SU-DHL-6 (cell line): ENCODE measurements around the gene STIP1.

ENCODE experiments used
- H2AFZ ChIP-seq: fragments of 200-600 bp; sonication (generic); 2 replicates; pipeline ENCODE4 v1.6.1; 2014; ENCODE audit warnings: low read depth, mild to moderate bottlenecking, moderate library complexity, mixed read lengths, antibody characterized with exemption, low read length; ENCODE audit not compliant: severe bottlenecking
- H3F3A ChIP-seq: fragments of 200-600 bp; shearing (Covaris generic); 2 replicates; pipeline ENCODE4 v1.6.0; 2016; ENCODE audit warnings: antibody characterized with exemption, mild to moderate bottlenecking; ENCODE audit not compliant: insufficient read depth
- H3K27ac ChIP-seq: fragments of 200-600 bp; sonication (generic); 2 replicates; pipeline ENCODE4 v1.5.1; 2016; ENCODE audit warnings: low read depth, mild to moderate bottlenecking, low read length, moderate library complexity, mixed read lengths
- H3K27me3 ChIP-seq: fragments of 200-600 bp; sonication (generic), shearing (Covaris generic); 2 replicates; pipeline ENCODE4 v1.6.0; 2014; ENCODE audit warnings: mild to moderate bottlenecking, low read length
- H3K36me3 ChIP-seq: fragments of 200-600 bp; sonication (generic); 2 replicates; pipeline ENCODE4 v1.6.1; 2014; ENCODE audit warnings: mild to moderate bottlenecking, low read length, mixed read lengths
- H3K4me2 ChIP-seq: fragments of 300-600, 200-600 bp; shearing (Covaris generic), sonication (generic); 2 replicates; pipeline ENCODE4 v1.6.0; 2014; ENCODE audit warnings: low read length, low read depth, mild to moderate bottlenecking; ENCODE audit not compliant: poor library complexity, severe bottlenecking
- H3K4me3 ChIP-seq: fragments of 200-600 bp; sonication (generic); 2 replicates; pipeline ENCODE4 v1.5.1; 2014; ENCODE audit warnings: antibody characterized with exemption, low read length, mild to moderate bottlenecking, mixed read lengths; ENCODE audit not compliant: insufficient read depth, poor library complexity, severe bottlenecking
- H3K79me2 ChIP-seq: fragments of 200-600 bp; sonication (generic); 2 replicates; pipeline ENCODE4 v1.6.1; 2014; ENCODE audit warnings: mild to moderate bottlenecking, low read length, moderate library complexity; ENCODE audit not compliant: insufficient read depth
- H3K9ac ChIP-seq: fragments of 200-600 bp; sonication (generic); 2 replicates; pipeline ENCODE4 v1.7.0; 2014; ENCODE audit warnings: mild to moderate bottlenecking, low read length
- H3K9me2 ChIP-seq: fragments of 200-600 bp; sonication (generic); replicated peaks from 2 replicates; pipeline ENCODE4 v1.6.1; 2014; ENCODE audit warnings: low read length; ENCODE audit not compliant: insufficient read depth
- H3K9me3 ChIP-seq: fragments of 200-600 bp; sonication (generic); 2 replicates; pipeline ENCODE4 v1.6.1; 2014; ENCODE audit warnings: low read length, mixed read lengths; ENCODE audit not compliant: insufficient read depth
- H4K20me1 ChIP-seq: fragments of 200-600 bp; sonication (generic); 2 replicates; pipeline ENCODE4 v1.6.1; 2014; ENCODE audit warnings: low read depth, mild to moderate bottlenecking, antibody characterized with exemption, low read length, moderate library complexity, mixed read lengths
- EZH2phosphoT487 ChIP-seq: fragments of 200-600 bp; sonication (generic), shearing (Covaris generic); conservative IDR thresholded peaks from 2 replicates; pipeline ENCODE4 v1.6.1; 2018; ENCODE audit warnings: mild to moderate bottlenecking, antibody characterized with exemption, low read length, moderate library complexity, mixed read lengths
- TF ChIP-seq, protein P1 (sequence below): fragments of 200-600 bp; sonication (generic); IDR thresholded peaks from one replicate; pipeline ENCODE4 v1.5.1; 2017; ENCODE audit warnings: antibody characterized with exemption, mild to moderate bottlenecking, low read length, moderate library complexity; ENCODE audit not compliant: insufficient read depth, poor library complexity, severe bottlenecking

The STIP1 gene

DNA sequence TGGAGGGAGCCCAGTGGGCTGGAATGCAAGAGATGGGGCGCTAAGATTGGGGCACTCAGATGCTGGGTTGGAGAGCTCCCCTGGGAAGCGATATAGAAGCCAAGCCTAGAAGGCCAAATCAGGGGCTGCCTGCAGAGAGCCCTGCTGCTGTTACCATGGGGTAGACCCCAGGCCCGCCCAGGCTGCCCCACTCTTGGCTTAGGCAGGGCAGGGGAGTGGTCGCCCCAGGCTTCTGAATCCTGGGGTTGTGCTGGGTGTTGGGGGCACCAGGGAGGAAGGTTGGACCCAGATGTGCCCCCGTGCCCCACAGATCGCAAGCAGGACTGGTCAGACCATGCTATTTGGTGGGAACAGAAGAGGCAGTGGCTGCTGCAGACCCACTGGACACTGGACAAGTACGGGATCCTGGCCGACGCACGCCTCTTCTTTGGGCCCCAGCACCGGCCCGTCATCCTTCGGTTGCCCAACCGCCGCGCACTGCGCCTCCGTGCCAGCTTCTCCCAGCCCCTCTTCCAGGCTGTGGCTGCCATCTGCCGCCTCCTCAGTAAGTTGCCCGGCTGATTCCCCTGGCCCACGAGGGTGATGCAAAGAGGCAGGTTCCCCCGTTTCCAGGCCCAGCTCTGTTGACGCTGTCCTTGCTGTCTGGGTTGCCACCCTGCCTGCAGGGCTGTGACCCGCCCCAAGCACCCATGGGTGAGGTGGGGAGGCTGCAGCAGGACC lies 24.5 kb downstream of the STIP1 start:
- H4K20me1 ChIP-seq: no peaks in the 10 kb centered on the region
- H3F3A ChIP-seq: peaks cover 14% of the 10 kb centered on the region
- H3K9me3 ChIP-seq: no peaks in the 10 kb centered on the region
- no peak overlapping the region for H3K4me2 ChIP-seq
- no peaks in the 10 kb centered on the region for H3K27me3 ChIP-seq
- TF ChIP-seq EZH2phosphoT487: no peak
- TF ChIP-seq, protein P1, sequence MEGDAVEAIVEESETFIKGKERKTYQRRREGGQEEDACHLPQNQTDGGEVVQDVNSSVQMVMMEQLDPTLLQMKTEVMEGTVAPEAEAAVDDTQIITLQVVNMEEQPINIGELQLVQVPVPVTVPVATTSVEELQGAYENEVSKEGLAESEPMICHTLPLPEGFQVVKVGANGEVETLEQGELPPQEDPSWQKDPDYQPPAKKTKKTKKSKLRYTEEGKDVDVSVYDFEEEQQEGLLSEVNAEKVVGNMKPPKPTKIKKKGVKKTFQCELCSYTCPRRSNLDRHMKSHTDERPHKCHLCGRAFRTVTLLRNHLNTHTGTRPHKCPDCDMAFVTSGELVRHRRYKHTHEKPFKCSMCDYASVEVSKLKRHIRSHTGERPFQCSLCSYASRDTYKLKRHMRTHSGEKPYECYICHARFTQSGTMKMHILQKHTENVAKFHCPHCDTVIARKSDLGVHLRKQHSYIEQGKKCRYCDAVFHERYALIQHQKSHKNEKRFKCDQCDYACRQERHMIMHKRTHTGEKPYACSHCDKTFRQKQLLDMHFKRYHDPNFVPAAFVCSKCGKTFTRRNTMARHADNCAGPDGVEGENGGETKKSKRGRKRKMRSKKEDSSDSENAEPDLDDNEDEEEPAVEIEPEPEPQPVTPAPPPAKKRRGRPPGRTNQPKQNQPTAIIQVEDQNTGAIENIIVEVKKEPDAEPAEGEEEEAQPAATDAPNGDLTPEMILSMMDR: no peak
- no peaks in the 10 kb centered on the region for H3K9me2 ChIP-seq
- no peak overlapping the region for H3K9ac ChIP-seq
- no peak overlapping the region for H3K27ac ChIP-seq
- H3K36me3 ChIP-seq: peaks cover 4% of the 10 kb centered on the region
- no peak overlapping the region for H3K4me3 ChIP-seq
- H3K79me2 ChIP-seq: no peaks in the 10 kb centered on the region; the same call in 1 of the 2 replicates
- H2AFZ ChIP-seq: no peak overlapping the region

DNA sequence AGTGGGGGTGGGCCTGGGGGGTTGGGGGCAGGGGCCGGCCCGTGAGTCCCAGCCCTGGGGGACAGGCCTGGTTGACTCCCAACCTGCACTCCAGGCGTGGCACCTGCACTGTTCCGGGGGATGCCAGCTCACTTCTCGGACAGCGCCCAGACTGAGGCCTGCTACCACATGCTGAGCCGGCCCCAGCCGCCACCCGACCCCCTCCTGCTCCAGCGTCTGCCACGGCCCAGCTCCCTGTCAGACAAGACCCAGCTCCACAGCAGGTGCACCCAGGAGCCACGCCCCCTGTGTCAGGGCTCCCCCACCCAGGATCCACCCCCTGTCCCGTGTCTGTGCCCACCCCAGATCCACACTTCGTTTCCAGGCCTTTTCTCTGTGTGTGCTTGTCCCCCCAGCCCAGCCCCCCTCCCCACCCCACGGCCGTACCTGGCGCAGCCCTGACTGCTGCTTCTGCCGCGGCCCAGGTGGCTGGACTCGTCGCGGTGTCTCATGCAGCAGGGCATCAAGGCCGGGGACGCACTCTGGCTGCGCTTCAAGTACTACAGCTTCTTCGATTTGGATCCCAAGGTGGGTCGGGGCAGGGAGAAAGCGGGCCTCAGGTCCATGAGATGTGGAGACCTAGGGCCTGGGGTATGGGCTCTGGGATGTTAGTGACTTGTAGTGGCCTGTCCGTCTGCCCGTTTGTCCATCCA lies 25.4 kb downstream of the STIP1 start:
- no peaks in the 10 kb centered on the region for H3K27me3 ChIP-seq
- no peaks in the 10 kb centered on the region; the same call in 1 of the 2 replicates for H3K79me2 ChIP-seq
- no peak overlapping the region for H3K4me2 ChIP-seq
- no peak overlapping the region for H3K4me3 ChIP-seq
- no peak overlapping the region for H3K9ac ChIP-seq
- no peaks in the 10 kb centered on the region for H3K9me2 ChIP-seq
- H2AFZ ChIP-seq: no peak overlapping the region
- peaks cover 4% of the 10 kb centered on the region for H3K36me3 ChIP-seq
- no peaks in the 10 kb centered on the region for H3K9me3 ChIP-seq
- H3F3A ChIP-seq: peaks cover 6% of the 10 kb centered on the region
- TF ChIP-seq, protein P1: no peak
- TF ChIP-seq EZH2phosphoT487: no peak
- H3K27ac ChIP-seq: no peak overlapping the region
- H4K20me1 ChIP-seq: no peaks in the 10 kb centered on the region

DNA sequence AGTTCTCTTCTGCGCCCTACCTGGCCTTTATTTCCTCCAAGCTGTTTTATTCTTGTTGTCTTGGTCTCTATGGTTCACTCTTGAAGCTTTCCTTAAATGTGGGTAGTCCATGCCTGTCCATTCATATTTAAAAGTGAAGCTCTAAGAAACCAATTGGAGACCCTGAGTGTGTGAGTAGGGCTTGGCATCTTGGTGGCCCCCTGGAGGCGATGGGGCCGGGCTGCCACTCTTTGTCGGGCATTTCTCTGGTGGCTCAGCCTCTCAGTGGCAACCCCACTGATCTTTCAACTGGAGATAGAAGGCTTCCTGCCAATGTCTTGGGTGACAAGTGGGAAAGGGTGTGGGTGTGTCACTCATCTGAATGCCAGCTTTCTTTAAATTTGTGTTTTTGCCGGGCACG lies 30.9 kb downstream of the STIP1 start:
- Histone ChIP-seq H4K20me1 (no peaks in the 10 kb centered on the region), H3K4me2 (no peak overlapping the region), H3K36me3 (peaks cover 4% of the 10 kb centered on the region)

More for the DNA sequence above, 30.9 kb downstream of the STIP1 start:
- H3F3A ChIP-seq: peaks cover 4% of the 10 kb centered on the region; the same call in 1 of the 2 replicates
- H3K9me3 ChIP-seq: no peaks in the 10 kb centered on the region
- no peak for TF ChIP-seq EZH2phosphoT487
- TF ChIP-seq, protein P1: no peak
- H3K9ac ChIP-seq: no peak overlapping the region
- H3K27me3 ChIP-seq: no peaks in the 10 kb centered on the region
- H3K27ac ChIP-seq: no peak overlapping the region
- H3K9me2 ChIP-seq: no peaks in the 10 kb centered on the region
- H3K79me2 ChIP-seq: no peaks in the 10 kb centered on the region
- H2AFZ ChIP-seq: no peak overlapping the region
- no peak overlapping the region for H3K4me3 ChIP-seq
